HG03103 (cell line): ENCODE measurements around the gene CSRNP2.

Experiments used
- ATAC-seq: cut with Tn5 transposase; IDR thresholded peaks from one replicate; pipeline ENCODE4 v1.9.1; 2021; ENCODE audit warnings: low read depth; ENCODE audit not compliant: unreplicated experiment

Gene CSRNP2, protein sequence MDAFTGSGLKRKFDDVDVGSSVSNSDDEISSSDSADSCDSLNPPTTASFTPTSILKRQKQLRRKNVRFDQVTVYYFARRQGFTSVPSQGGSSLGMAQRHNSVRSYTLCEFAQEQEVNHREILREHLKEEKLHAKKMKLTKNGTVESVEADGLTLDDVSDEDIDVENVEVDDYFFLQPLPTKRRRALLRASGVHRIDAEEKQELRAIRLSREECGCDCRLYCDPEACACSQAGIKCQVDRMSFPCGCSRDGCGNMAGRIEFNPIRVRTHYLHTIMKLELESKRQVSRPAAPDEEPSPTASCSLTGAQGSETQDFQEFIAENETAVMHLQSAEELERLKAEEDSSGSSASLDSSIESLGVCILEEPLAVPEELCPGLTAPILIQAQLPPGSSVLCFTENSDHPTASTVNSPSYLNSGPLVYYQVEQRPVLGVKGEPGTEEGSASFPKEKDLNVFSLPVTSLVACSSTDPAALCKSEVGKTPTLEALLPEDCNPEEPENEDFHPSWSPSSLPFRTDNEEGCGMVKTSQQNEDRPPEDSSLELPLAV

DNA sequence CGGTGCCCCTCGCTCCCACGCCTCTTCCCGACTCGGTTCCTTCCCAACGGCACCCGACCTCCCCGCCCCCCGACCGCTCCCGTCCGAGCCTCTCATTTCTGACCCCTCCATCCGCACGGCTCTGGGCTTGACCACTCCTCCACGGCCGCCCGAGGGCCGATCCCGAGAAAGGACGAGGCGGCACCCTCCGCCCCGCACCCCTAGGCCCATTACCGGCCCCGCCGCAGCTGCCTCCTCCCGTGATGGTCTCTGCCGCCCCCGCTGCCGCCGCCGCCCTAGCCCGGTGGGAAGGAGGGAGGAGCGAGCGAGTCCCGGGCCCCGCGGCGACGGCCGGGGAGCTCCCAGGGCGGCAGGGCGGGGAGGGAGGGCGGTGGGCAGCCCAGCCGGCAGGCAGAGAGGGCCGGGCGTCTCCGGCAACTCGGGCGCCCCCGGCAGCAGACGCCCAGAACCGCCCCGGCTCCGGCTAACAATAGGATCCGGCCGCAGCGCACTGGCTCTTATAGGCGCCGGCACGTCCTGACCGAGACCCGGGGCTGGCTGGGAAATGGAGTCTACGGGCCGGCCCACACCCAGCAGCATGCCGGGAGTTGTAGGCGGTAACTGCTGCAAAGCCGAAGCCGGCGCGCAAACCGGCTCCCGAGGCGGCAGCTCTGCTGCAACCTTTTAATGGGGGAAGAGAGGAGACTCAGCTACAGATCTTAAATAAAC, at the start of gene CSRNP2:
CSRNP2 (minus strand) TSS at position 471 of the 708 bp plus-strand sequence. CDS start 7,035 bp downstream, outside the sequence.
- ATAC-seq, result peak; percentile 91

DNA sequence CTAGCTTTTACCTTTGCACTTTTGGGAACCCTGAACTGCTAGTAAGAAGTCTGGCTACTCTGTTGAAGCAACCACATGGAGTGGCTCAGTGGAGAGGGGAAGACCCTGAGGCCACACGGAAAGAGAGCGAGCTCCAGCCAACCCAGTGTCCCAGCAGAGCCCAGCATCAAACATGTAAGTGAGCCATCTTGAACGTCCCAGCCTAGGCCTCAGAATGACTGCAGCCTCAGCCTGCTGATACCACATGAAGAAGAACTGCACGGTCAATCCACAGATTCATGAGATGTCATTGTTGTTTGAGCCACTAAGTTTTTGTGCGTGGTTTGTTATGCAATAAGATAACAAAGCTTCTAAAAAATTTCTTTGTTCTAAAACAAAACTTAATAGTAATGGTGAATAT, 49.3 kb upstream of the CSRNP2 start:
- ATAC-seq, result no peak

DNA sequence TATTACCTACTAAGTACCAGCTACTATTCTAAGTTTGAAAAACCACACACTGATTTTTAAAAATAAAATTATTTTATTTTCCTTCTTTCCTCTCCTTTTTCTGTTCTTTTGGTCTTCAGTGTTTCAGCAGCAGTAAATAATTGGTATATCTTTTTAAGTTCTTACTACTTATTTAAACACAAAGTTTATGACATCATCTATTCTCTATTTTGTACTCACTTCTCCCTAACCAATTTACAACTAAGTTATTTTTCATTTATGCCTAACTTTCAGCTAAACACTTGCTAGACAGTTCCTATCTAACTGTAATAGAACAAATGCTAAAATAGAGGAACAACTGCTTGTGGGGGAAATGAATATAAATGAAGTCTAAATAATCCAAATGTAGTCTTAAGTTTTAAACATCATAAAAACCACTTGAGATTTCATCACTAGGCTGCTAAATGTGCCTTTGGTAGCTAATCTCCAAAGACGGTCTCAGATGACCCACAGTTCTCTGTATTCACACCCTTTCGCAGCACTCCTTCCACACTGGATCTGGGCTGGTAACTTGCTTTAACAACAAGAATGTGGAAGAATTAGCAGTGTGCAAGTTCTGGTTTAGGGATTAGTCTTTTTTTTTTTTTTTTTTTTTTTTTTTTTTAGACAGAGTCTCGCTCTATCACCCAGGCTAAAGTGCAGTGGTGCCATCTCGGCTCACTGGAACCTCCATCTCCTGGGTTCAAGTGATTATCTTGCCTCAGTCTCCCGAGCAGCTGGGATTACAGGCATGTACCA, 48.5 kb upstream of the CSRNP2 start:
- no peak for ATAC-seq

DNA sequence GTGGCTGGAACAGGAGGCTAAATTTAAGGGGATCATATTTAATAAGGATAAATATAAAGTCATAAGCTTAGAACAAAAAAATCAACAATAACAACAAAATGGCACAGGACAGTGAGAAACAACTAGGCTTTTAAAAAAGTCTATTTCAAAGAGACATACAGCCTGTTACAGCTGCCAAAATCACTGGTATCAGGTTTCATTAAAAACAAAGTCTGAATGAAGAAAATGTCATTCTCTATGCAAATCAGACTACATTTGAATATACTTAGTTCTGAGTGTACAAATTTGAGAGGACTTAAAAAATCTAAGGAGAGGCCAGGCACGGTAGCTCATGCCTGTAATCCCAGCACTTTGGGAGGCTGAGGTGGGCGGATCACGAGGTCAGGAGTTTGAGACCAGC, 45.5 kb upstream of the CSRNP2 start:
- ATAC-seq, result no peak

DNA sequence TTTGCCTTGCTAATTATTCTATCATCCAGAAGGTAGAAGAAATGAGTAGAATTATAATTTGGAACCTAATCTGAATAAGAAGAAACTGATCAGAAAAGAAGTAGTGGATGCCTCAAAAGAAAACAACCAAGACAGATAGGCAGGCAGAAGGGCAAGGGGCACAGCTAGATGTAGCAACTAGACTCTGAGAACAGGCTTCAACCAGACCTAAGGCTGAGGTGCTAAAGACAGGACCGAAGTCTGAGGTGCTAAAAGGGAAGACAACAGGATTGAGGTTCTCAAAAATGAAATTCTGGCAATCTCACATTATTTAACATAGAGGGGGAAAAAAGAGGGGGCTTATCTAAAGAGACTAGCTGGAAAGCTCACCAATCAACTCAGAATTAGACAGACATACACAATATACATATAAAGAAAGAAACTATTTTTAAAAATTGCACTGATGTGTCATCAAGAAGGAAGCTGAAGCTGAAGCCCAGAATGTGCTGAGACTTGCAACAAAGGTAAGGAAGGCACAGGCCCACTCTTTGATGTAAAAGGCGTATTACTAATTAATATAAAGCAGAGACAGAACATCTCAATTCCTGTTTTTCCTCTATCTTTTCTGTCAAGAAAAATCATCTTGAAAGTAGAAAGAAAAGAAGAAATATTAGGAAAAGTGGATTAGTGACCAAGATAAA, 43.8 kb upstream of the CSRNP2 start:
- no peak for ATAC-seq

DNA sequence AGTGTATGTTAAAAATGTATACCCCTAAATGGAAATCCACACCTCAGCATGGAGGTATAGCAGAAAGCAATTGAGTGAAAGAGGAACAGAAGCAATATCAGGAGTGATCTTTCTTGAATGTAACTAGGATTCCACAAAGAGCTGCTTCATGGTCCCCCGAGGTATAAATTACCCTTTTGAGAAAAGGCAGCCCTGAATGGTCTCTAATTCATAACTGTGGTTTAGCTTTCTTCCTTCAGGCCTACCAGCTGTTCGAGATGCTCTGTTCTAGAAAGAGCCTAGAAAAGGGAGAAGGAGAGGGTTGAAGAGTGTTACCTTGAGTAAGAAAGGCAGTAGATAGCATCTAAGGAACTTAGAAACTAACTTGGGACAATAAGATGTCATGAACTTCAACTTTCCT, 42.9 kb upstream of the CSRNP2 start:
- ATAC-seq, result no peak

DNA sequence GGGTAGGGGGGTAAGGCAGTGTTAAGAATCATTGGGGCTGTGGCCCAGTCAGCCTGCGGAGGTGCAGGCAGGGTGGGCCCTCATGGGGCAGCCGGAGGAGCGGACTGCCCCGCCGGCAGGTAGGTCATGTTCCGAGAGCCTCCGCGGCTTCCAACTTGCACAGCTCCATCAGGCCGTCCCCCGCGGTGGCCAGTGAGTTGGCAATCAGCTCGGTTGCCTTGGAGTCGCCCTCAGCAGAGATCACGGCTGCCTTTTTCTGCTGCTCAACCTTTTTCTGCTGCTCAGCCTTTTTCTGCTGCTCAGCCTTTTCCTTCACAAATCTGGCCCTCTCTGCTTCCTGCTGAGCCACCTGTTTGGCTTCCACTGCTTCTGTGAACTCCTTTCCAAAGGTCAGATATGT, 41.1 kb upstream of the CSRNP2 start:
- ATAC-seq, result no peak

DNA sequence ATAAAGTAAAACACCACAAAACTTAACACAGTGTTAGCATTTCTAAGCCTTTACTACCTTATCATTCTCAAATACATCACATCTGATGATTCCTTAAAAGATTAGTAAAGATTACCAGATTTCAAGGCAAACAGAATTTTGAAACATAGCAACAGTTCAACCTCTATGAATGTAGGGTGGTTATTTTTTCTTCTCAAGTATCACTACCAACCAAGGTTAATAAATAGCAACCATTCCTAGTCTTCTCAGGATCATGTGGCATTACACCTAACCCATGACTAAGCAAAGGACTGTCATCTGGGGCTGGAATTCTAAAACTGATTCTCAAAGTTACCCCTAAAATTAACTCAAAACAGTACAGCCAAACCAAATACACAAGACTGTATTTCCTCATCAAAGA, 39.4 kb upstream of the CSRNP2 start:
- no peak for ATAC-seq

DNA sequence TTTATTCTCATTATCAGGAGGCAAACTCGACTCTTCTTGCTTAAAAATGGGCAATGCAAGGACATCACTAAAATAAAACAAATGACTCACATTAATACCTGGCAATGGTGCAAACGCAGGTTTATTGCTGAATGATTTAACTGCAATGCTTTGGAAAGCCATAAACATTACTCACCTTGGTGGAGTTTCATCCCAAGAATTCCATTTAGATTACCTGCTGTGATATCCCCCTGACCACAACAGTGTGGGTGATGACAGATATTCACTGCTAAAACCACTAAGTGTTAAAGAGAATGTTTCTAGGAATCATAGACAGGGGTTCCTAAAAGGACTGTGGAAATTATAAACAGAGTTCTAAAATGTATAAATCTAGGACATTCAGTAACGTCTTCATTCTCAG, 35.3 kb upstream of the CSRNP2 start:
- ATAC-seq, result no peak

DNA sequence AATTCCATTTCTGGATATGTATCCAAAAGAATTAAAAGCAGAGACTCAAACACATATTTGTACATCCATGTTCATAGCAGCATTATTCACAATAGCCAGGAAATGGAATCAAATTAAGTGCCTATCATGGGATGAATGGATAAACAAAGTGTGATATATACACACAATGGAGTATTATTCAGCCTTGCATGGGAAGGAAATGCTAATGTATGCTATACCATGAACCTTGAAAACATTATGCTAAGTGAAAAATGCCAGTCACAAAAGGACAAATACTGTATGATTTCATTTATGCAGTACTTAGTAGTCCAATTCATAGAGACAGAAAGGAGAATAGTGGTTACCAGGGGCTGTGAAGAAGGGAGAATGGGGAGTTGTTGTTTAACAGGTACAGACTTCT, 32.1 kb upstream of the CSRNP2 start:
- ATAC-seq, result no peak

DNA sequence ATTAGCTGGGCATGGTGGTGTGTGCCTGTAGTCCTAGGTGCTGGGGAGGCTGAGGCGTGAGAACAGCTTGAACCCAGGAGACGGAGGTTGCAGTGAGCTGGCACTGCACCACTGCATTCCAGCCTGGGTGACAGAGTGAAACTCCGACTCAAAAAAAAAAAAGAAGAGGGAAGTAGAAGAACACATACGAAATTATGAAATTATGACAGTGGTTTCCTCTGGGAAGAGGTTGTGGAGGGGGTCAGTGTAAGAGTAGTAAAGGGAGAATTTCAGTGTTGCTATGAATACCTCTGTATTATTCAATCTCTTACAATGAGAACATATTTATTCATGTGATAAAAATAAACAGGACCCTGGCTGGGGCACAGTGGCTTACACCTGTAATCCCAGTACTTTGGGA, 24.7 kb upstream of the CSRNP2 start:
- ATAC-seq, result no peak

DNA sequence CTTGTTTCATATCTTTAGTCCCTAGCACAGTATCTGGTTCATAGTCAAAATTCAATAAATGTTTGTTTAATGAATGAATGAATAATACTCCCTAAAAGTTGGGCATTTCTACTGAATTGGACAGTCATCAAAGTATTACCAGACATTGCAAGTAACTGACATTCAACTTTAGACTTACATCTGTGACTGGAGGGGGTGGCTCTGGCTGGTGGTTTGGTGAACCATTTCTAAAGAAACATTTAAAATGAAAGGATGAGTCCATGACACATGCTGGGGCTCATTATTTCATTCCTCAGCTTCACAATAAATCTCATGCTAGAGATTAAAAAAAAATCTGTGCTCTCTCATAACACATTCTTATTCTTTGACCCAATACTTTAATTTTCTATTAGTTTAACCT, 20.6 kb upstream of the CSRNP2 start:
- no peak for ATAC-seq

DNA sequence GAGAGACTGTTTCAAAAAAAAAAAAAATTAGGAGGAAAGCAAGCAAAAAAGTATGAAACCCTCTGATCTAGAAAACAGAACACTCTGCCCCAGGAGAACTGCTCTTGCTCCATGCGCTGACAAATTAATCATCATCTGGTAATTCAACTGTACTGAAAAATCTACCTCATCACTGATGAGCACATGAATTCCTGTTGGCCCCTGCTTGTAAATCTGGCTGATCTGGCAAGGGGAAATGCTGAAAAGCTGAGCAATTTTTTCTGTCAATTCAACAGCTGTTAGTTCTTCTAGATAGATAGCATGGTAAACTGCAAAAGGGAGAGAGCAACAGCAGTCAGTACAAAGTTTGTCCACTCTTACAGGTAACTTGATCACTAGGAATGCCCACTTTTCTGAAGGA, 15.2 kb upstream of the CSRNP2 start:
- no peak for ATAC-seq

DNA sequence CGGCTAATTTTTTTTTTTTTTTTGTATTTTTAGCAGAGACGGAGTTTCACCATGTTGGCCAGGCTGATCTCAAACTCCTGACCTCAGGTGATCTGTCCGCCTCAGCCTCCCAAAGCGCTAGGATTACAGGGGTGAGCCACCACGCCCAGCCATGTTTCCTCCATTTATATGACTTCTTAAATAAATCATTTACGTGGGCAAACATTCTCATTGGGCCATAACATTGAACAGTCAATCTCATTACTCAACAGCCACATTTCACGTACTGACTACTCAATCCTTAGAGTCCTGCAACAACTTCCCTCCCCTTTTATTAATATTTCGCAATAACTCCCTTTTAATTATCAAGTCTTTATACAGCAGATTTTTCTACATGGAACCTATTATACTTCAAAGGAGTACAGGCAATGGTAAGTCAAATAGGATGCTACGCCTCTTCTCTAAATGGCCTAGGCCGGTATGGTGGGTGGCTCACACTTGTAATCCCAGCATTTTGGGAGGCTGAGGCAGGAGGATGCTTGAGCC, 7.4 kb upstream of the CSRNP2 start:
- ATAC-seq, result no peak

DNA sequence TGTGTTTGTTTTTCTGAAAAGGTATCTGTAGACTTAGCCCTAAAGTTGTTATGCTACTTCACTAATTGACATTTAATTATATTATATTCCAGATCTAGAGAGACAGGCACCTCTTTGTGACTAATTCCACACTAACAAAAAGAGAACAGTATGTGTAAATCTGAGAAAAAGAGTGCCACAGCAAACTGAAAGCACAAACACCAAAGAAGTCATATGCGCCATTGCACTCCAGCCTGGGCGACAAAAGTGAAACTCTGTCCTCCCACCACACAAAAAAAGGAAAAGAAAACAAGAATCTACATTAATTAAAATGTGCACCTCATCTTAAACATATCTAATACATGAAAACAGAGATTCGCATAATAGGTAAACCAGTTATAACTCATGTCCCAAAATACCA, 4.4 kb upstream of the CSRNP2 start:
- ATAC-seq, result no peak

DNA sequence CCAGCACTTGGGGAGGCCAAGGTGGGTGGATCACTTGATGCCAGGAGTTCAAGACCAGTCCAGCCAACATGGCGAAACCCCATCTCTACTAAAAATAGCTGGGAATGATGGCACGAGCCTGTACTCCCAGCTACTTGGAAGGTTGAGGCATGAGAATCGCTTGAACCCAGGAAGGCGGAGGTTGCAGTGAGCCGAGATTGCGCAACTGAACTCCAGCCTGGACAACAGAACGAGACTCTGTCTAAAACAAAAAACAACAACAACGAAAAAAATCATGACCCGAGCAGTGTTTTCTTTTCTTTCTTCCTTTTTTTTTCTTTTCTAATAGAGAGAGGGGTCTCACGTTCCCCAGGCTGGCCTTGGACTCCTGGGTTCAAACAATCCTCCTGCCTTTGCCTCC, 3.5 kb upstream of the CSRNP2 start:
- no peak for ATAC-seq

DNA sequence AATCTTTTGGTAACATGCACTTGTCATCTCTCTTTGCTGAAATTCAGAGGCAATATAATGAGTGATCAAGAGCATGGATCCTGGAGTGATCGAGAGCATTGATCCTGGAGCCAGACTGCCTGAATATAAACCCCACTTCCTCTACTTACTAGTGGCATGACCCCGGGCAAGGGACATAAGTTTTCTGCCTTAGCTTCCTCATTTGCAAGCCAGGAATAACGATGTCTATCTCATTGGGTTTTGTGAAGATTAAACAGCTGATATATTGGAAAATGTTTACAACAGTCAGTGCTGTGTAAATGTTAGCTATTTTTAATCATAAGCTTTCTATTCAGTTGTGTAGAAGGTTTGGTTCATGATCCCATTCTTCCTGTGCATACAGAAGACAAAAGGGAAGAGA, 2.4 kb upstream of the CSRNP2 start:
- ATAC-seq, result no peak

DNA sequence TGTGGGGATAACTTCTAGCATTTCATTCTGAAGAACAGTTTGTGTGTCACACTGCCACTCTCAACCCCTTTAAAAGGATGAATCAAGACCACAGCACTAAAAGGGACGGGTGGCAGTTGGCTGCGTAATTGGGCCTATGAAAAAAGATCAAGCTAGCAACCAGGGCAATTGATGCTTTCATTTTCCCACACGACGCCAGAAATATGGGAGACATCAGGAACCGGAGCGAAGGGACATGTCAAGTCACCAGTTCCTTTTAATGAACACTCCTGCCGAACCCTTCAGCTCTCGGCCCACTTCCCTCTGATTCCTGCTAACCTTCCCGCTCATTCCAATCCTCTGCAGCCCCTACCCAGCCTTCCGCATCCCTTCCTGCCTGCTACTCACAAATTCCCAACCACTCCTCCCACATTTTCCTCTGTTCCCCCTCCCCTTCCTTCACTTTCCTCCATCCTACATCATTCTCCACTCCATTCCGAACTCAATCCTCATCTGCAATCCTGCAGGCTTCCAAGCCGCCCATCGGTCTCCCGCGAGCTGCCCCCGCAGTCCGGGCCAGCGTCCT, 753 bp downstream of the CSRNP2 start:
- no peak for ATAC-seq

DNA sequence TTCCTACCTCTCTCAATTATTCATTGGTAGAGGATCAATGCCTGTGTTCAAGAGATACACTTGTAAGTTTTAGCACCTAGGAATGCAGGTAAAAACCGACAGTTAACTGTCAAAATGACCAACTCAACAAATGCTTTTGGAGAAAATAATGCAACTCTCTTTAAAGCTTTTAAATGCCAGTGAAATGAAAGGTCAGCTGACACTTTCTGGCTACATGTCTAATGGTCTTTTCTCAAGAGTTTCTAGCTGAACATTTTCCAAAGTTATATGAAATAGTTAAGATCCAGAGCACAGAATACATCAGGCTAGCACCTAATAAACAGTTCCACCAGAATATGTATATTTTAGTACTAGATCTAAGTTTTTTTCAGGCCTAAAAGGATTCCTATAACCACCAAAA, 2.0 kb downstream of the CSRNP2 start:
- ATAC-seq, result no peak

DNA sequence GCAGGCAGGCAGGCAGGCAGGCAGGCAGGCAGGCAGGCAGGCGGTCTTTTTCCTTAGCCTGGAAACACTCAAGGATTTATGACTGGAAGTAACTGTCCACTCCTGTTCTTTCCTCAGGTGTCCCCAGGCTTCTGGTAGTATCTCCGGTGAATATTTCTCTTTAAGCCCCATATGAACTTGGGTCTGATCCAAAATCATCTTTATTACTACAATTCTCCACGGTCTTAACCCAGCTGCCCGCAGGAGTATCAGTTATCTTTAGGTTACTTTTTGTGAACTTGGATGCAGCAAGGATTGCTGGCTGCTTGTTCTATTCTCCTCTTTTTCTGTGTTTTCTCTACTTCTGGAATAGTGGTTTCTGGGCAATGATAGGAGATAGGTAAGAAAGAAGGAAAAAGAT, 3.3 kb downstream of the CSRNP2 start:
- no peak for ATAC-seq
